Limb (tissue), 2 donors: Measurements from ENCODE around the gene SCP2.
A peak's percentile ranks its signal among the peaks of the same experiment; 100 is the strongest.

Experiments used
- DNase-seq, 2 donors: peaks; one replicate each; pipeline ENCODE4 v3.0.0-alpha.2; 2016; ENCODE audit errors: extremely low spot score in 2 of 2

SCP2 gene

DNA sequence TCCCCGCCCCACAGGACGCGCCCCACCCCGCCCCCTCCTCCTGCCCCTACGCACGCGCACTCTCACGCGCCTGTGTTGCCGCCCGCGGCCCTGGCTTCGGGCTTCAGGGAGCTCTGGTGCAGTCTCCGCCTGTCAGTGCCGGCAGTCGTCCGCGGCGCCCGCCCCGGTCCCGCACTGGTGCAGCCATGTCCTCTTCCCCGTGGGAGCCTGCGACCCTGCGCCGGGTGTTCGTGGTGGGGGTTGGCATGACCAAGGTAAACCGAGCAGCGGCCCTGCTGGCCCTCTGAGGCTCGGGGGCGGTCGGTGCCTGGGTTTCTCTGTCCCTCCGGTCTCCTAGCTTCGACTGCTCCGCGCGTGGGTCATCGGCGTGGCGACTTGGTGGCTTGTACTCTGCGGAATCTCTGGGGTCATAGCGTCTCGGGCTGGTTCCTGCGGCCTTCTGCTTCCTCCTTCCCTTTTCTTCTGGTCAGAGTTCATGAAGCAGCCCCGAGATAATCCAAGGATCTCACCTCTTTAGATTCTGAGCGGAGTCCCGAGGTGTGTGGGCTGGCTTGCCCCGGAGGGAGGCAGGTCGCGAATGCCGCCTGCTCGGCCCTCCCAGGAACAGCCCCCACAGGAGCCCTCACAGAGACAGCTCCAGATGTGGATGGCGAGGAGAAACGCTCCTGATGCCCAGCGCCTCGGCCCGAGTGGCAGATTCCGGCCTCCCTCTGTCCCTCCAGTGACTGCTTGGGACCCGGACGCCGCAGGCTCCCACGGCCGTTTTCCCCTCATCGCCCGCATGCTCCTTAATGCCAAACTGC lies at the start of gene SCP2:
Gene SCP2 (plus strand): TSS at position 65 of the 803 bp plus-strand sequence. CDS start 121 bp downstream, at position 186.
- peak; percentile 60 to 87 for DNase-seq

- no peak for DNase-seq
Observed at GRCh38 chr1:52877554-52877953, 49.5 kb upstream of the SCP2 start.

GRCh38 chr1:52880206-52880605 lies 46.9 kb upstream of the SCP2 start:
- DNase-seq: no peak

GRCh38 chr1:52887483-52887882 lies 39.6 kb upstream of the SCP2 start:
- DNase-seq: no peak

GRCh38 chr1:52892424-52893215 lies 34.5 kb upstream of the SCP2 start:
- DNase-seq: no peak

- DNase-seq: no peak
Observed at GRCh38 chr1:52899445-52899894, 27.6 kb upstream of the SCP2 start.

GRCh38 chr1:52900402-52900801 lies 26.7 kb upstream of the SCP2 start:
- DNase-seq: no peak

DNA sequence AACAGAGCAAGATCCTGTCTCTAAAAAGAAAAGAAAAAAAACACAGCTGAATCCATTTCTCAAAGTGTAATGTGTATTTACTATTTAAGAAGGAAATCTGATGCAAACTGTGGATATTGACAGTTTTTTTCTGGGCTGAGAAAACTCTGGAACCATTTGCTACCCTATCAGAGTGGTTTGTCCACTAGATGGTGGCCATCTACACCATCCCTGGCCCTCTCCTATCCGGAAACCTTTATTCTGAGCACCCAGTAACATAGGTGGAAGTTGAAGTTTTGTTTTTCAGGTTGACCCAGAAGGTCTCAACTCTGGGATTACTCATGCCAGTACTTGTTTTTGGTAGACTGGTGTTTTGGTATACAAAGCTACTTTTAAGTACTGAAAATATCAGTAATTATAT lies 25.7 kb upstream of the SCP2 start:
- DNase-seq: no peak

- no peak for DNase-seq
Observed at GRCh38 chr1:52904208-52904926, 22.7 kb upstream of the SCP2 start.

DNA sequence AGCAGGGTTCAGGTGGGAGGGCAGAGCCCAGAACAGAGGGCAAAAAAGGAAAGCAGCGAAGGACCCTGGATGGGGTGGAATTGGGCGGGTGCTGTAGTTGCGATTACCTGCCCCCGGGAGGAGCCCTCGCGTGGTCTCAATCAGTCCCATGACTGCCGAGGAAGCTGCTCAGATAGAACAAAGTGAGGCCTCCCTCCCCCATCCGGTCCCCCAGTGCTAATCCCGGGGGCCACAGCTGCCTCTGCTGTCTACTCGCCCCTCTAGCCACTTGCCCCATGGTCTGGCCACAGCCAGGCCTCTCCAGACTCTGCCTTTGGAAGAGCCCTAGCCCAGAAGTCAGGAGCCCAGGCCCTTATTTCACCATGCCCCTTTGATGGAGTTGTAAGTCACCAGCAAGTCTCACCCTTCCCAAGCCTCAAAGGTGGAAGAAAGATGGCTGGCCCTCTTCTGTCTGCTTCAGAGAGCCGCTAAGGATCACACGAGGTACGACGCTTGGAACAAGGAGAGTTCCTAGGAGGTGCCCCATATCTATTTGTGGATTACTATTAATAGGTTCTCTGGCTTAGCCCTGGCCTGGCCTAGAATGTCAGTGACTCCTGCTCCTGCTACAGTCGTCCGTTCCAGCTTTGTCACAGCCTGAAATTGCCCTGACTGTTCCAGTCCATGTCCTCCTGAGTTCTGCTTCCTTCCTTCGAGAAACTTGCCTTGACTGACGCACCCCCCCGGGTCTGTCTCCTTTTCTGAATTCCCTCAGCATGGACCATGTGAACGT lies 22.0 kb upstream of the SCP2 start:
- no peak for DNase-seq

GRCh38 chr1:52906135-52906603 lies 20.9 kb upstream of the SCP2 start:
- DNase-seq: no peak

DNA sequence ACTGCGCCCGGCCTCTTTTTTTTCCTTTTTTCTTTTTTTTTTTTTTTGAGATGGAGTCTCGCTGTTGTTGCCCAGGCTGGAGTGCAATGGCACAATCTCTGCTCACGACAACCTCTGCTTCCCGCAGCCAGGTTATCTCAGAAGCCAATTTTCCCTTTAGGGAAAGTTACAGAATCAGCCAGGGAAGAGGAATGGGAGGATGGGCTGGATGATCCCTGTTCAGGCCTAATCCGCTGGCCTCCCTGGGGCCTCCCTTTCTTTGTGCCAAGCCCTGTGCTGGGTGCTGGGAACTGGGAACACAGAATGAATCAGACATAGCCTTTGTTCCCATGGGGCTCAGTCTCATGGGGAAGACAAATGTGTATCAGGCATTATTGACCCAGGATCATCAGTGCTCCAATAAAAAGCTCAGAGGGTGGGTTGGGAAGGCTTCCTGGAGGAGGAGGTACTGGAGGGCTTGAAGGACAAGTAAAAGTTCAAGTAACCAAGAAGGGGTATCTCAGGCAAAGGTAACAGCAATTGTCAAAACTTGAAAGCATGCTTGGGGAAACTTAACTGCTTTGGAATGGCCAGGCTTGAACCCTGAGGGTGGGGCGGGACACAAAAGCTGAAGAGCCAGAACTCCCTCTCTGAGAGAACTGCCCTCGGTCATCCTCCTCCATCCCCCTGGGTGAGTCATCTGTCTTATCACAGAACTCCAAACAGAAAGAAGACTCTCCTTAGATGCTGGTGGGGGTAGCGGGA lies 19.8 kb upstream of the SCP2 start:
- DNase-seq: no peak

DNA sequence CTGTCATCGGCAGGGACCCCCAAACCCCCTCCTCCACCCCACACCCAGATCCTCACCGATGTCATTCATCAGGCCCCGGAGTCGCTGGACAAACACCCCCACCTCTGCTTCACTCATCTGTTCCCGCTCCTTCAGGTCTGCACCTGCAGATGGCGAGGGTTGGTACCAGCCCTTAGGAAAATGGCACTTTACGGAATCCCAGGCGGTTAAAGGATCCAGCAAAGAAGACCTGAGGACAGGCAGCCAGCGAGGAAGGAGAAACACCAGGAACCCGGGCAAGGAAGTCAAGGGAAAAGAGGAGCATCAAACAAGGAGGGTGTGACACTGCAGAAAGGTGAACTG lies 19.3 kb upstream of the SCP2 start:
- no peak for DNase-seq

GRCh38 chr1:52911541-52911940 lies 15.5 kb upstream of the SCP2 start:
- no peak for DNase-seq

GRCh38 chr1:52913014-52913413 lies 14.1 kb upstream of the SCP2 start:
- DNase-seq: no peak

DNA sequence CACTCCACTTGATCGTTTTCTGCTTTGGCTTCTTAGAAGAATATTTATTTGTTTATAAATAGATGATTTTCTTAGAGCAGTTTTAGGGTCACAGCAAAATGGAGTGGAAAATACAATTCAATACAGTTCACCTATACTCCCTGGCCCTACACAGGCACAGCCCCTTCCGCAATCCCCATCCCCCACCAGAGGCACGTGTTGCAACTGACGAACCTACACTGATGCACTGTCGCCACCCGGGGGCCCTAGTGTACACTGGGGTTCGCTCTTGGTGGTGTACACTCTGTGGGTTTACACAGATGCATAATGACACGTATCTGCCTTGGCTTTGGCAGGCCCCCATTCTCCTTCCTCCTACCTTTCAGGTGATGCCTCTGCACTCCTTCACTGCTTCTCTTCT lies 13.5 kb upstream of the SCP2 start:
- DNase-seq: no peak

DNA sequence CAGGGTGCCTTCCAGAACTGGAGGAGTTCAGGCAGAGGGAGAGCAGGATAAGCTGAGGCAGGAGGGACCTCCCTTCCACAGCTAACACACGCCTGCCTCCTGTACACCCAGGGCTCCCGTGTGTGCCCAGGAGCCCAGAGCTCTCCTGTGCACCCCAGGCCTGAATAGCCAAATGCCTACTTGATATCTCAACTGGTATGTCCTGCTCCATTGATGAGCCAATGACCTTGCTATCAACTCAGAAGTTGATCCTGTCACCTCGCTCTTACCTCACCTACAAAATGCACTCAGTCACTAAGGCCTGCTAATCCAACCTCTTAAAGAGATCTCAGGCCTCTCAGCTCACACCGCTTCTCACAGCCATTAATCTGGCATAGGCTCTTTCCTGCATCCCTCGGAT lies 12.6 kb upstream of the SCP2 start:
- no peak for DNase-seq

DNA sequence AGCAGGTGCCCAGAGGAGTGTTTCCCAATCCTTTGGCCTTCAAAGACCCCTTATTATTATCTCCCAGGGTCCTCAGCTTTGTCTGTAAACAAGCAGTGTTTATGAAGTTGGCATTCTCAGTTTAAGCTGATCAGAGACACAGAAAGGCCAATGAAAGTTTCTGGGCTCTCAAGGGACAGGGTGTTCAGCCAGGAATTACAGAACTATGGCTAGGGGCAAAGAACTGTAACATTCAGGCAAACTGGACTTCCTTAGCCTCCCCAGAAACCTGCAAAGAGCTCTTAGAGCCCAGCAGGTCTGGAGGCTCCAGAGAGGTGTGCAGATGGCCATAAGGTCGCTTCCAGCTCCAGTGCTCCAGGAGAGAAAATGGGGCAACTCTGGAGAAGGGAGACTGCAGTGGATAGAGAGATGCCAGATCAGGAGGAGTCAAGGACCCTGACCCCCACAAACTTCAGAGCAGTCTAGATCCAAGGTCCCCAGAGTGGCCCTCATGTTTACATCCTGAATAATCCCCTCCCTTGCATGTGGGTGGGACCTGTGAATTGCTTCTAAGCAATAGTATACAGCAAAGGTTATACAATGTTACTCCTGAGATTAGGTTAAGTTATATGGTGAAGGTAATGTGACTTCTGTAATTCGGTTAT lies 11.7 kb upstream of the SCP2 start:
- no peak for DNase-seq

DNA sequence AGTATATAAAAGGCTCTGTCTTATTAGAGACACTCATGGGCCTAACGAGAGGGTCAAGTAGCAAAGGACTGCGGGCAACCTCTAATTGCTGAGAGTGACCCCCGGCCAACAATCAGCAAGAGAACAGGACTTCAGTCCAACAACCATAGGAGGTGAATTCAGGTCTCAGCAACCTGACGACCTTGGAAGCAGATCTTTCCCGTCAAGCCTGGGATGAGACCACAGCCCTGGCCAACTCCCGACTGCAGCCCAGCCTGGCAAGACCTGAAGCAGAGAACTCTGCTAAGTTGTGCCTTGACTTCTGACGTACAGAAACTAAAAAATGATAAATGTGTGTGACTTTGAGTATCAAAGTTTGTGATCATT lies 11.2 kb upstream of the SCP2 start:
- DNase-seq: no peak
